Neural progenitor cell (in vitro differentiated cells): ENCODE results near the gene TRAPPC10. TPM values are rescaled to one million over a fixed set of nuclear protein-coding genes. Genes with fewer than 3 reads are reported as not detected.

Source experiments
- DNase-seq: peaks from one replicate; pipeline ENCODE4 v3.0.0-alpha.2; 2016; ENCODE audit warnings: low spot score
- H2AFZ ChIP-seq: fragments of 200-600 bp; sonication (generic); replicated peaks from 2 replicates; pipeline ENCODE4 v1.6.1; 2016; ENCODE audit warnings: antibody characterized with exemption
- H3F3A ChIP-seq: fragments of 200-600 bp; sonication (generic); 2 replicates; pipeline ENCODE4 v1.6.1; 2016; ENCODE audit warnings: antibody characterized with exemption, low read depth
- H3K27ac ChIP-seq: fragments of 200-600 bp; sonication (generic); 2 replicates; pipeline ENCODE4 v1.5.1; 2016; ENCODE audit warnings: mild to moderate bottlenecking
- H3K27me3 ChIP-seq: fragments of 200-600 bp; sonication (generic); 2 replicates; pipeline ENCODE4 v1.6.1; 2016; ENCODE audit warnings: mild to moderate bottlenecking, moderate library complexity
- H3K36me3 ChIP-seq: fragments of 200-600 bp; sonication (generic); 2 replicates; pipeline ENCODE4 v1.5.1; 2016
- H3K4me1 ChIP-seq: fragments of 200-600 bp; sonication (generic); 2 replicates; pipeline ENCODE4 v1.6.1; 2016; ENCODE audit warnings: mixed run types
- H3K4me2 ChIP-seq: fragments of 200-600 bp; sonication (generic); 2 replicates; pipeline ENCODE4 v1.6.1; 2016
- H3K4me3 ChIP-seq: fragments of 200-600 bp; sonication (generic); 2 replicates; pipeline ENCODE4 v1.5.1; 2016
- H3K79me2 ChIP-seq: fragments of 200-600 bp; sonication (generic); 2 replicates; pipeline ENCODE4 v1.6.1; 2016; ENCODE audit warnings: low read depth
- H3K9ac ChIP-seq: fragments of 200-600 bp; sonication (generic); 2 replicates; pipeline ENCODE4 v1.6.1; 2016
- H3K9me3 ChIP-seq: fragments of 200-600 bp; sonication (generic); 2 replicates; pipeline ENCODE4 v1.5.1; 2016; ENCODE audit warnings: low read depth
- H4K20me1 ChIP-seq: fragments of 200-600 bp; sonication (generic); 2 replicates; pipeline ENCODE4 v1.6.1; 2016; ENCODE audit warnings: low read depth
- H3K27ac Mint-ChIP-seq: 3 replicates; pipeline ENCODE4 v1.8.0; 2021; ENCODE audit warnings: mixed read lengths
- H3K27me3 Mint-ChIP-seq: 2 replicates; pipeline ENCODE4 v1.8.0; 2022; ENCODE audit warnings: low read depth, mild to moderate bottlenecking, inconsistent platforms, moderate library complexity, mixed read lengths; ENCODE audit not compliant: insufficient read depth
- H3K36me3 Mint-ChIP-seq: 3 replicates; pipeline ENCODE4 v1.8.0; 2021; ENCODE audit warnings: mixed read lengths
- H3K4me1 Mint-ChIP-seq: 3 replicates; pipeline ENCODE4 v1.8.0; 2021; ENCODE audit warnings: mixed read lengths
- H3K4me3 Mint-ChIP-seq: 3 replicates; pipeline ENCODE4 v1.8.0; 2021; ENCODE audit warnings: mild to moderate bottlenecking, moderate library complexity, mixed read lengths
- H3K9me3 Mint-ChIP-seq: 3 replicates; pipeline ENCODE4 v1.8.0; 2020; ENCODE audit warnings: mixed read lengths
- EZH2 ChIP-seq: fragments of 200-600 bp; sonication (generic); IDR thresholded peaks from 2 replicates; pipeline ENCODE4 v1.6.1; 2017; ENCODE audit warnings: antibody characterized with exemption, mild to moderate bottlenecking, moderate library complexity
- EZH2phosphoT487 ChIP-seq: fragments of 200-600 bp; sonication (generic); IDR thresholded peaks from 2 replicates; pipeline ENCODE4 v1.6.1; 2017; ENCODE audit warnings: antibody characterized with exemption
- total RNA-seq: library from RNA; depleted of rRNA; stranded (reverse); fragments of >200 nt; gene quantifications from 2 replicates; pipeline ENCODE4 v1.2.3, GENCODE V29; 2015; ENCODE audit warnings: low replicate concordance
- TF ChIP-seq, protein P1 (sequence below): fragments of 200-600 bp; sonication (generic); IDR thresholded peaks from 2 replicates; pipeline ENCODE4 v1.5.1; 2017; ENCODE audit warnings: antibody characterized with exemption, mild to moderate bottlenecking

Gene TRAPPC10
- total RNA-seq, 1 donor from 2014 or later = 19.8 TPM

DNA sequence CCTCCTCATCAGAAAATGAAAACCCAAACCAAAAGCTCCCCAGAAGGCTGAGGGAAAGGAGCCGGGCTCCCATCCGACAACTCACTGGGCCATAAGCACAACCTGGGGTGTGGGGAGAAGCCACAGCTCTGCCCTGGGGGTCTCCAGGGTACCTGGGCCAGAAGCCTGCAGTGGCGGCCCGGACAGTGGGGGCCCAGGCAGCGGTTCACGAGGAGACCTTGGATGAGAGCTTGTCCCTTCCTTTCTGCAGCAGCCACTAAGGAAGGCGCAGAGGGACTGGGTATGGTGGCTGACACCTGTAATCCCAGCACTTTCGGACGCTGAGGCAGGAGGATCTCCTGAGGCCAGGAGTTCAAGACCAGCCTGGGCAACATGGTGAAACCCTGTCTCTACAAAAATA lies 17.5 kb upstream of the TRAPPC10 start:
- Histone ChIP-seq H3K9me3 (no peaks in the 10 kb centered on the region), H3K36me3 (no peaks in the 10 kb centered on the region), H3K4me1 (no peaks in the 10 kb centered on the region), H3K79me2 (no peaks in the 10 kb centered on the region), H3K9ac (no peak overlapping the region), H3K27ac (no peak overlapping the region), H3K27me3 (no peaks in the 10 kb centered on the region), H2AFZ (no peak overlapping the region), H3K4me3 (no peak overlapping the region), H3F3A (no peaks in the 10 kb centered on the region), H3K4me2 (no peak overlapping the region), H4K20me1 (no peaks in the 10 kb centered on the region)
- Mint-ChIP-seq H3K36me3 (no peaks in the 10 kb centered on the region), H3K9me3 (no peaks in the 10 kb centered on the region), H3K27ac (no peak overlapping the region), H3K27me3 (no peaks in the 10 kb centered on the region), H3K4me1 (no peaks in the 10 kb centered on the region), H3K4me3 (no peak overlapping the region)
- no peak for TF ChIP-seq EZH2phosphoT487
- TF ChIP-seq, protein P1, sequence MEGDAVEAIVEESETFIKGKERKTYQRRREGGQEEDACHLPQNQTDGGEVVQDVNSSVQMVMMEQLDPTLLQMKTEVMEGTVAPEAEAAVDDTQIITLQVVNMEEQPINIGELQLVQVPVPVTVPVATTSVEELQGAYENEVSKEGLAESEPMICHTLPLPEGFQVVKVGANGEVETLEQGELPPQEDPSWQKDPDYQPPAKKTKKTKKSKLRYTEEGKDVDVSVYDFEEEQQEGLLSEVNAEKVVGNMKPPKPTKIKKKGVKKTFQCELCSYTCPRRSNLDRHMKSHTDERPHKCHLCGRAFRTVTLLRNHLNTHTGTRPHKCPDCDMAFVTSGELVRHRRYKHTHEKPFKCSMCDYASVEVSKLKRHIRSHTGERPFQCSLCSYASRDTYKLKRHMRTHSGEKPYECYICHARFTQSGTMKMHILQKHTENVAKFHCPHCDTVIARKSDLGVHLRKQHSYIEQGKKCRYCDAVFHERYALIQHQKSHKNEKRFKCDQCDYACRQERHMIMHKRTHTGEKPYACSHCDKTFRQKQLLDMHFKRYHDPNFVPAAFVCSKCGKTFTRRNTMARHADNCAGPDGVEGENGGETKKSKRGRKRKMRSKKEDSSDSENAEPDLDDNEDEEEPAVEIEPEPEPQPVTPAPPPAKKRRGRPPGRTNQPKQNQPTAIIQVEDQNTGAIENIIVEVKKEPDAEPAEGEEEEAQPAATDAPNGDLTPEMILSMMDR = no peak
- no peak for TF ChIP-seq EZH2
- DNase-seq = no peak

DNA sequence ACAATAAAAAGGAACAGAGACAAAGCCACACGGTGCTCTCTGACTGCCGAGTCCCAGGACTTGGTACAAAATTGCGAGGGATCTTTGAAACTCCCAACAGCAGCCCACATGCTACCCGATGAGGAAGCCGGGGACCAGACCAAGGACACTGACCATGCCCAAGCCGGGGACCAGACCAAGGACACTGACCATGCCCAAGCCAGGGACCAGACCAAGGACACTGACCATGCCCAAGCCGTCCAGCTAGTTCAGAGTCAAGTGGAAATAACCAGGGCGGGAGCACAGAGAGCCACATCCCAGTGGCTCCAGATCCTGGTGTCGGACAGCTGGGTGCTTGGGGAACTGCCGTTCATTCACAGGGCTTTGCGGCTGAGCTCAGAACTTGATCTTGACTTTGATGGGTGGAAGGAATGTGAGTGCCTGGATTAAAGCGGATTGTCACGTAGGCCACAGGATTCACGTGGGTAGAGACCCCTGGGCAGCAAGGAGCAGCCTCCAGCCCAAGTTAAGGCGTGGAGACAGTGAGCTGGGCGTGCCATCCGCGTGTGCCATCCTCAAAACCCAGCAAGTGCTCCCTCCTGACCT lies 16.5 kb upstream of the TRAPPC10 start:
- H3F3A ChIP-seq = no peaks in the 10 kb centered on the region
- H2AFZ ChIP-seq = no peak overlapping the region
- no peak for DNase-seq
- no peak overlapping the region for H3K27ac Mint-ChIP-seq
- H3K27me3 ChIP-seq = no peaks in the 10 kb centered on the region
- H3K9me3 Mint-ChIP-seq = no peaks in the 10 kb centered on the region
- H3K9ac ChIP-seq = no peak overlapping the region
- no peak for TF ChIP-seq EZH2
- TF ChIP-seq EZH2phosphoT487 = no peak
- TF ChIP-seq, protein P1 = no peak
- H3K27me3 Mint-ChIP-seq = no peaks in the 10 kb centered on the region
- no peaks in the 10 kb centered on the region for H3K36me3 ChIP-seq
- no peak overlapping the region for H3K4me2 ChIP-seq
- no peaks in the 10 kb centered on the region for H3K79me2 ChIP-seq
- H3K4me3 ChIP-seq = no peak overlapping the region
- H3K27ac ChIP-seq = no peak overlapping the region
- no peaks in the 10 kb centered on the region for H3K4me1 ChIP-seq
- no peak overlapping the region for H3K4me3 Mint-ChIP-seq
- no peaks in the 10 kb centered on the region for H4K20me1 ChIP-seq
- H3K36me3 Mint-ChIP-seq = no peaks in the 10 kb centered on the region
- no peaks in the 10 kb centered on the region for H3K9me3 ChIP-seq
- H3K4me1 Mint-ChIP-seq = no peaks in the 10 kb centered on the region

DNA sequence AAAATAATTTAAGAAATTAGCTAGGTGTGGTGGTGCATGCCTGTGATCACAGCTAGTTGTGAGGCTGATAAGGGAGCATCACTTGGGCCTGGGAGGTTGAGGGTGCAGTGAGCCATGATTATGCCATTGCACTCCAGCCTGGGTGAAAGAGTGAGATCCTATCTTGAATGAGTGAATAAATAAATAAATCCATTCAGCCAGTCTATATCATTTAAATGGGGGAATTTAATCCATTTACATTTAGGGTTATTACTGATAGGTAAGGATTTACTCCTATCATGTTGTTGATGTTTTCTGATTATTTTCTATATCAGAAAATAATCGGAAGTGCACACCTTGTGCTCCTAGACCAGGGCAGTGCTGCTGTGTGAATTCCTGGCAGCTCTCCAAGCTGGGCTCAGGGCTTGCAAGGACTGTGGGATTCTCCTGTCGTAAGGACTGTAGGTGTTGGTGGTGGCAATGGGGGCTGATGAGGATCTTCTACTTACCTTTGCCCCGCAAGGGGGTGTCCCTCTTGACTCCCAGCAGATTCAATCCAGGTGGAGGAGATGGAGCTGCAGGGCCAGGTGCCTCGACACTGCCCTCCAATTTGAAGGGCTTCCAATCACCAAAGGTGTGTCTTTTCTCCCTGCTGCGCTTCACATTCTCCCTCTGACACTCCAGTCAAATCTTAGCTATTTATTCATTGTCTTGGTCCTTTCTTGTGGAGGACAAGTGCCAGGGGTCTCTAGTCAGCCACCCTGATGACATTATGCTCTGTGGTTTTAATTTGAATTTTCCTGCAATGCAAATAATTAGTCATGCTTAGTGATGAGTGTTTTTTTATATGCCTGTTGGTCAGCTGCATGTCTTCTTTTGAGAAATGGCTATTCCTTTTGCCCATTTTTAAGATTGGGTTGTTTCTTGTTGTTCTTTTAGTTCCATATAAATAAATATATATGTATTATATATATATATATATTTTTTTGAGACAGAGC lies 14.1 kb upstream of the TRAPPC10 start:
- Histone ChIP-seq H3K9me3 (no peaks in the 10 kb centered on the region), H3K9ac (no peak overlapping the region), H3K4me2 (no peak overlapping the region), H4K20me1 (no peaks in the 10 kb centered on the region), H3K79me2 (no peaks in the 10 kb centered on the region), H3F3A (no peaks in the 10 kb centered on the region), H2AFZ (no peak overlapping the region), H3K4me1 (no peaks in the 10 kb centered on the region), H3K4me3 (no peak overlapping the region), H3K27me3 (no peaks in the 10 kb centered on the region), H3K27ac (no peak overlapping the region), H3K36me3 (no peaks in the 10 kb centered on the region)
- H3K27me3 Mint-ChIP-seq = no peaks in the 10 kb centered on the region
- no peak for DNase-seq
- no peaks in the 10 kb centered on the region for H3K9me3 Mint-ChIP-seq
- H3K4me3 Mint-ChIP-seq = no peak overlapping the region
- no peaks in the 10 kb centered on the region for H3K4me1 Mint-ChIP-seq
- no peak overlapping the region for H3K27ac Mint-ChIP-seq
- no peaks in the 10 kb centered on the region for H3K36me3 Mint-ChIP-seq
- TF ChIP-seq EZH2phosphoT487 = no peak
- TF ChIP-seq EZH2 = no peak
- TF ChIP-seq, protein P1 = no peak
